ENCODE measurements around the gene BNIPL.
A peak's percentile ranks its signal among the peaks of the same experiment; 100 is the strongest.

BNIPL gene

GRCh38 chr1:151059109-151060006, 23.0 kb downstream of the BNIPL start, which contains the start of gene CDC42SE1:
Gene CDC42SE1 (minus strand): TSS chr1:151059622. CDS start chr1:151055730, 3,892 bp downstream.
- peak; percentile 96 for DNase-seq

GRCh38 chr1:151060007-151060656, 23.7 kb downstream of the BNIPL start, which contains the start of gene MLLT11:
Gene MLLT11 (plus strand): TSS chr1:151060397. CDS start chr1:151067225, 6,828 bp downstream.
- peak; percentile 99 for DNase-seq

- peak; percentile 77 for DNase-seq
Observed at GRCh38 chr1:151060657-151061421, 24.5 kb downstream of the BNIPL start.

GRCh38 chr1:151061704-151062103, 25.3 kb downstream of the BNIPL start:
- DNase-seq = no peak

GRCh38 chr1:151062741-151063371, 26.5 kb downstream of the BNIPL start:
- DNase-seq = peak; percentile 27

GRCh38 chr1:151065089-151065645, 28.8 kb downstream of the BNIPL start:
- DNase-seq = no peak

- no peak for DNase-seq
Observed at GRCh38 chr1:151067185-151067584, 30.8 kb downstream of the BNIPL start.

GRCh38 chr1:151069103-151069486, 32.7 kb downstream of the BNIPL start:
- no peak for DNase-seq

- DNase-seq = peak; percentile 96
Observed at GRCh38 chr1:151070474-151071276, 34.3 kb downstream of the BNIPL start, which contains the start of gene GABPB2. Gene GABPB2 (plus strand): TSS chr1:151070761. CDS start chr1:151088190, 17,429 bp downstream.

- DNase-seq = peak; percentile 25
Observed at GRCh38 chr1:151072224-151072623, 35.8 kb downstream of the BNIPL start.

GRCh38 chr1:151085953-151086559, 49.7 kb downstream of the BNIPL start:
- no peak for DNase-seq

Data from NCI-H82 (cell line).